Central memory CD8-positive, alpha-beta T cell (primary cell): ENCODE data around the gene DGKG.

Experiments used
- ATAC-seq: fragments of 150-1000 bp; cut with Tn5 transposase; replicated peaks from 2 replicates; pipeline ENCODE4 v1.10.0; 2022; ENCODE audit warnings: mild to moderate bottlenecking, moderate FRiP score, moderate number of reproducible peaks; ENCODE audit not compliant: poor library complexity, severe bottlenecking; ENCODE audit errors: extremely low read depth
- DNase-seq, 2 donors: peaks; one replicate each; pipeline ENCODE4 v3.0.0; 2021; ENCODE audit warnings: low spot score in 2 of 2
- H3K27ac Mint-ChIP-seq: one replicate; pipeline ENCODE4 v1.8.0; 2022; ENCODE audit warnings: low read depth, mild to moderate bottlenecking, moderate library complexity, mixed read lengths
- H3K27me3 Mint-ChIP-seq: one replicate; pipeline ENCODE4 v1.8.0; 2022; ENCODE audit warnings: mixed read lengths
- H3K36me3 Mint-ChIP-seq: one replicate; pipeline ENCODE4 v1.8.0; 2022; ENCODE audit warnings: mild to moderate bottlenecking, moderate library complexity, mixed read lengths; ENCODE audit not compliant: insufficient read depth
- H3K4me1 Mint-ChIP-seq: one replicate; pipeline ENCODE4 v1.8.0; 2022; ENCODE audit warnings: mixed read lengths
- H3K4me3 Mint-ChIP-seq: one replicate; pipeline ENCODE4 v1.8.0; 2022; ENCODE audit warnings: mild to moderate bottlenecking, moderate library complexity, mixed read lengths
- H3K9me3 Mint-ChIP-seq: one replicate; pipeline ENCODE4 v1.8.0; 2022; ENCODE audit warnings: mixed read lengths

The DGKG gene

GRCh38 chr3:186280737-186281136 lies 81.3 kb downstream of the DGKG start:
- H3K36me3 Mint-ChIP-seq, result no peaks in the 10 kb centered on the region
- no peak for ATAC-seq
- H3K27me3 Mint-ChIP-seq, result peaks cover 50% of the 10 kb centered on the region
- no peaks in the 10 kb centered on the region for H3K4me1 Mint-ChIP-seq
- no peaks in the 10 kb centered on the region for H3K9me3 Mint-ChIP-seq
- no peak for DNase-seq
- no peak overlapping the region for H3K4me3 Mint-ChIP-seq
- H3K27ac Mint-ChIP-seq, result no peak overlapping the region

GRCh38 chr3:186277268-186277909 lies 84.6 kb downstream of the DGKG start:
- no peak overlapping the region for H3K27ac Mint-ChIP-seq
- DNase-seq (no peak), ATAC-seq (no peak)
- peaks cover 49% of the 10 kb centered on the region for H3K27me3 Mint-ChIP-seq
- no peak overlapping the region for H3K4me3 Mint-ChIP-seq
- H3K36me3 Mint-ChIP-seq, result no peaks in the 10 kb centered on the region
- no peaks in the 10 kb centered on the region for H3K4me1 Mint-ChIP-seq
- no peaks in the 10 kb centered on the region for H3K9me3 Mint-ChIP-seq

GRCh38 chr3:186275436-186275835 lies 86.6 kb downstream of the DGKG start:
- no peak for DNase-seq
- no peak overlapping the region for H3K4me3 Mint-ChIP-seq
- H3K27ac Mint-ChIP-seq, result no peak overlapping the region
- peaks cover 36% of the 10 kb centered on the region for H3K27me3 Mint-ChIP-seq
- H3K4me1 Mint-ChIP-seq, result no peaks in the 10 kb centered on the region
- ATAC-seq, result no peak
- H3K9me3 Mint-ChIP-seq, result no peaks in the 10 kb centered on the region
- no peaks in the 10 kb centered on the region for H3K36me3 Mint-ChIP-seq

GRCh38 chr3:186273586-186273985 lies 88.4 kb downstream of the DGKG start:
- H3K36me3 Mint-ChIP-seq, result no peaks in the 10 kb centered on the region
- no peak overlapping the region for H3K27ac Mint-ChIP-seq
- DNase-seq (no peak), ATAC-seq (no peak)
- no peaks in the 10 kb centered on the region for H3K9me3 Mint-ChIP-seq
- peaks cover 19% of the 10 kb centered on the region for H3K27me3 Mint-ChIP-seq
- H3K4me1 Mint-ChIP-seq, result no peaks in the 10 kb centered on the region
- H3K4me3 Mint-ChIP-seq, result no peak overlapping the region

- Mint-ChIP-seq H3K4me3 (no peak overlapping the region), H3K4me1 (no peaks in the 10 kb centered on the region), H3K36me3 (no peaks in the 10 kb centered on the region), H3K27ac (no peak overlapping the region), H3K27me3 (peaks cover 22% of the 10 kb centered on the region), H3K9me3 (no peaks in the 10 kb centered on the region)
- DNase-seq (no peak), ATAC-seq (no peak)
These were observed 91.3 kb downstream of the DGKG start for GRCh38 chr3:186270701-186271100.

GRCh38 chr3:186268616-186269448 lies 93.2 kb downstream of the DGKG start:
- ATAC-seq, result no peak
- Mint-ChIP-seq H3K36me3 (no peaks in the 10 kb centered on the region), H3K4me3 (no peak overlapping the region), H3K4me1 (no peaks in the 10 kb centered on the region), H3K9me3 (no peaks in the 10 kb centered on the region), H3K27me3 (peaks cover 22% of the 10 kb centered on the region), H3K27ac (no peak overlapping the region)
- no peak for DNase-seq

GRCh38 chr3:186267758-186268157 lies 94.3 kb downstream of the DGKG start:
- no peaks in the 10 kb centered on the region for H3K9me3 Mint-ChIP-seq

GRCh38 chr3:186264608-186265400 lies 97.2 kb downstream of the DGKG start:
- no peak overlapping the region for H3K27ac Mint-ChIP-seq
- peaks cover 22% of the 10 kb centered on the region for H3K27me3 Mint-ChIP-seq
- H3K9me3 Mint-ChIP-seq, result no peaks in the 10 kb centered on the region
- H3K4me3 Mint-ChIP-seq, result no peak overlapping the region
- H3K4me1 Mint-ChIP-seq, result peaks cover under 1% of the 10 kb centered on the region
- DNase-seq (no peak), ATAC-seq (no peak)
- no peaks in the 10 kb centered on the region for H3K36me3 Mint-ChIP-seq

More at GRCh38 chr3:186267758-186268157, 94.3 kb downstream of the DGKG start:
- no peaks in the 10 kb centered on the region for H3K4me1 Mint-ChIP-seq
- no peak overlapping the region for H3K4me3 Mint-ChIP-seq
- DNase-seq, result no peak
- H3K27ac Mint-ChIP-seq, result no peak overlapping the region
- H3K36me3 Mint-ChIP-seq, result no peaks in the 10 kb centered on the region
- peaks cover 22% of the 10 kb centered on the region for H3K27me3 Mint-ChIP-seq
- no peak for ATAC-seq

GRCh38 chr3:186261638-186262037 lies 100.4 kb downstream of the DGKG start:
- ATAC-seq (no peak), DNase-seq (no peak)
- Mint-ChIP-seq H3K27me3 (peaks cover 4% of the 10 kb centered on the region), H3K4me1 (peaks cover 5% of the 10 kb centered on the region), H3K36me3 (no peaks in the 10 kb centered on the region), H3K9me3 (no peaks in the 10 kb centered on the region), H3K4me3 (no peak overlapping the region), H3K27ac (no peak overlapping the region)

- Mint-ChIP-seq H3K27me3 (no peaks in the 10 kb centered on the region), H3K4me3 (no peak overlapping the region), H3K36me3 (no peaks in the 10 kb centered on the region), H3K4me1 (peaks cover 5% of the 10 kb centered on the region), H3K9me3 (no peaks in the 10 kb centered on the region), H3K27ac (no peak overlapping the region)
- no peak for DNase-seq
- no peak for ATAC-seq
These were observed 101.3 kb downstream of the DGKG start for GRCh38 chr3:186260726-186261125.

- peak; percentile 27 to 35 for DNase-seq
- no peaks in the 10 kb centered on the region for H3K27me3 Mint-ChIP-seq
- peaks cover 8% of the 10 kb centered on the region for H3K4me1 Mint-ChIP-seq
- peak; percentile 80 for ATAC-seq
- H3K4me3 Mint-ChIP-seq, result no peak overlapping the region
- H3K9me3 Mint-ChIP-seq, result no peaks in the 10 kb centered on the region
- no peak overlapping the region for H3K27ac Mint-ChIP-seq
- H3K36me3 Mint-ChIP-seq, result no peaks in the 10 kb centered on the region
These were observed 102.2 kb downstream of the DGKG start for GRCh38 chr3:186259612-186260383.

GRCh38 chr3:186258968-186259367 lies 103.1 kb downstream of the DGKG start:
- no peaks in the 10 kb centered on the region for H3K36me3 Mint-ChIP-seq

More at GRCh38 chr3:186258968-186259367, 103.1 kb downstream of the DGKG start:
- no peak overlapping the region for H3K27ac Mint-ChIP-seq
- no peaks in the 10 kb centered on the region for H3K27me3 Mint-ChIP-seq
- no peak overlapping the region for H3K4me3 Mint-ChIP-seq
- DNase-seq (no peak), ATAC-seq (no peak)
- H3K9me3 Mint-ChIP-seq, result no peaks in the 10 kb centered on the region
- H3K4me1 Mint-ChIP-seq, result peaks cover 14% of the 10 kb centered on the region
